HCT116 (cell line): Measurements from ENCODE around the gene PEMT.

Source experiments
- ATF3 ChIP-seq: IDR thresholded peaks from 2 replicates; pipeline ENCODE4 v1.6.1; 2012
- CTCF ChIP-seq, 3 experiments: fragments of 200-600 bp in 1 of 3; sonication (generic) in 1 of 3; IDR thresholded peaks in 2 of 3; conservative IDR thresholded peaks in 1 of 3; 2 replicates each; pipeline ENCODE4 v1.5.1; 2012 to 2017; ENCODE audit warnings: low read depth in 2 of 3, low read length in 2 of 3, antibody characterized with exemption in 1 of 3, borderline replicate concordance in 1 of 3, control low read depth in 1 of 3, mild to moderate bottlenecking in 1 of 3, mixed read lengths in 1 of 3, mixed run types in 1 of 3, moderate library complexity in 1 of 3; ENCODE audit not compliant: insufficient read depth in 1 of 3
- EZH2 ChIP-seq: fragments of 200-600 bp; sonication (generic); IDR thresholded peaks from 2 replicates; pipeline ENCODE4 v1.6.1; 2017; ENCODE audit warnings: antibody characterized with exemption, mixed run types
- EZH2phosphoT487 ChIP-seq: fragments of 200-600 bp; IDR thresholded peaks from 2 replicates; pipeline ENCODE4 v1.6.1; 2018; ENCODE audit warnings: antibody characterized with exemption, borderline replicate concordance
- FOSL1 ChIP-seq: IDR thresholded peaks from 2 replicates; pipeline ENCODE4 v1.6.1; 2012; ENCODE audit warnings: low read depth
- JUND ChIP-seq: IDR thresholded peaks from 2 replicates; pipeline ENCODE4 v1.6.1; 2012
- MAX ChIP-seq: IDR thresholded peaks from 2 replicates; pipeline ENCODE4 v1.6.1; 2012
- POLR2A ChIP-seq: IDR thresholded peaks from 2 replicates; pipeline ENCODE4 v1.7.0; 2011; ENCODE audit warnings: borderline replicate concordance; ENCODE audit not compliant: insufficient read depth, insufficient read length; ENCODE audit errors: extremely low read depth
- POLR2AphosphoS5 ChIP-seq: IDR thresholded peaks from 2 replicates; pipeline ENCODE4 v1.6.1; 2011; ENCODE audit warnings: mild to moderate bottlenecking, low read depth, low read length, moderate library complexity
- REST ChIP-seq: IDR thresholded peaks from 2 replicates; pipeline ENCODE4 v1.6.1; 2012; ENCODE audit warnings: low read depth
- YY1 ChIP-seq: IDR thresholded peaks from 2 replicates; pipeline ENCODE4 v1.6.1; 2011; ENCODE audit warnings: low read length, low read depth, moderate library complexity, mild to moderate bottlenecking; ENCODE audit not compliant: insufficient replicate concordance; ENCODE audit errors: extremely low read depth
- ZNF274 ChIP-seq: fragments of 200-500 bp; sonication (Bioruptor generic); IDR thresholded peaks from 2 replicates; pipeline ENCODE4 v1.6.1; 2014; ENCODE audit warnings: mild to moderate bottlenecking, low read depth, low read length, inconsistent platforms

GRCh38 chr17:17514993-17515933, 76.2 kb downstream of the PEMT start:
- TF ChIP-seq REST (no peak), CTCF (IDR thresholded peaks at IDR 0.05 in 2 of 3, conservative IDR thresholded peaks at IDR 0.05 in 1 of 3; ENCODE audit: borderline replicate concordance in 1 of 3, insufficient read depth in 1 of 3, low read depth in 2 of 3, low read length in 2 of 3) (no peak), POLR2AphosphoS5 (no peak), POLR2A (no peak), FOSL1 (no peak), ATF3 (no peak), EZH2phosphoT487 (no peak), EZH2 (no peak), ZNF274 (no peak), JUND (no peak), MAX (no peak), YY1 (no peak)
